ENCODE measurements around the gene TWIST2.
A peak's percentile ranks its signal among the peaks of the same experiment; 100 is the strongest.

The TWIST2 gene

GRCh38 chr2:238847841-238848690 lies at the start of gene TWIST2:
Gene TWIST2, plus strand, starts transcription at chr2:238848085. Its CDS starts 131 bp downstream, at chr2:238848216.
- DNase-seq (ENCODE audit: low spot score): no peak

- DNase-seq (ENCODE audit: low spot score): no peak
Measured at GRCh38 chr2:238801791-238802190, 46.1 kb upstream of the TWIST2 start.

- peak; percentile 25 for DNase-seq (ENCODE audit: low spot score)
Measured at GRCh38 chr2:238802957-238803356, 44.9 kb upstream of the TWIST2 start.

- peak; percentile 55 for DNase-seq (ENCODE audit: low spot score)
Measured at GRCh38 chr2:238803996-238804870, 43.7 kb upstream of the TWIST2 start.

- no peak for DNase-seq (ENCODE audit: low spot score)
Measured at GRCh38 chr2:238808761-238809160, 39.1 kb upstream of the TWIST2 start.

- no peak for DNase-seq (ENCODE audit: low spot score)
Measured at GRCh38 chr2:238810321-238810720, 37.6 kb upstream of the TWIST2 start.

GRCh38 chr2:238811293-238811692 lies 36.6 kb upstream of the TWIST2 start:
- no peak for DNase-seq (ENCODE audit: low spot score)

GRCh38 chr2:238811759-238812158 lies 36.1 kb upstream of the TWIST2 start:
- DNase-seq (ENCODE audit: low spot score): no peak

GRCh38 chr2:238813109-238813508 lies 34.8 kb upstream of the TWIST2 start:
- no peak for DNase-seq (ENCODE audit: low spot score)

- no peak for DNase-seq (ENCODE audit: low spot score)
Measured at GRCh38 chr2:238814815-238815214, 33.1 kb upstream of the TWIST2 start.

GRCh38 chr2:238816291-238816690 lies 31.6 kb upstream of the TWIST2 start:
- no peak for DNase-seq (ENCODE audit: low spot score)

- DNase-seq (ENCODE audit: low spot score): no peak
Measured at GRCh38 chr2:238817382-238817781, 30.5 kb upstream of the TWIST2 start.

- DNase-seq (ENCODE audit: low spot score): no peak
Measured at GRCh38 chr2:238817891-238818290, 30.0 kb upstream of the TWIST2 start.

GRCh38 chr2:238818561-238818960 lies 29.3 kb upstream of the TWIST2 start:
- DNase-seq (ENCODE audit: low spot score): no peak

GRCh38 chr2:238820197-238820596 lies 27.7 kb upstream of the TWIST2 start:
- DNase-seq (ENCODE audit: low spot score): no peak

GRCh38 chr2:238820916-238821315 lies 27.0 kb upstream of the TWIST2 start:
- no peak for DNase-seq (ENCODE audit: low spot score)

- no peak for DNase-seq (ENCODE audit: low spot score)
Measured at GRCh38 chr2:238821391-238821790, 26.5 kb upstream of the TWIST2 start.

GRCh38 chr2:238821944-238822670 lies 25.8 kb upstream of the TWIST2 start:
- DNase-seq (ENCODE audit: low spot score): no peak

GRCh38 chr2:238822955-238823354 lies 24.9 kb upstream of the TWIST2 start:
- no peak for DNase-seq (ENCODE audit: low spot score)

- no peak for DNase-seq (ENCODE audit: low spot score)
Measured at GRCh38 chr2:238831177-238831576, 16.7 kb upstream of the TWIST2 start.

GRCh38 chr2:238834982-238835381 lies 12.9 kb upstream of the TWIST2 start:
- no peak for DNase-seq (ENCODE audit: low spot score)

- no peak for DNase-seq (ENCODE audit: low spot score)
Measured at GRCh38 chr2:238835726-238836301, 12.1 kb upstream of the TWIST2 start.

All from SW480 (cell line).